H9 (cell line): ENCODE data around the gene ZNF335. TPM values are rescaled to one million over a fixed set of nuclear protein-coding genes. Genes with fewer than 3 reads are reported as not detected.

Experiments
- DNase-seq: peaks from one replicate; pipeline ENCODE4 v3.0.0-alpha.2; 2017
- H2AFZ ChIP-seq: one replicate; pipeline ENCODE4 v1.6.1; 2013; ENCODE audit warnings: mild to moderate bottlenecking, low read length, control low read depth, moderate library complexity
- H2AK5ac ChIP-seq: 2 replicates; pipeline ENCODE4 v1.6.1; 2013; ENCODE audit warnings: low read length, control low read depth, mixed read lengths; ENCODE audit not compliant: insufficient read length
- H2BK120ac ChIP-seq: one replicate; pipeline ENCODE4 v1.6.1; 2013; ENCODE audit warnings: low read depth, mild to moderate bottlenecking, low read length, control low read depth, inconsistent platforms; ENCODE audit not compliant: poor library complexity, severe bottlenecking
- H2BK12ac ChIP-seq: 2 replicates; pipeline ENCODE4 v1.6.1; 2013; ENCODE audit warnings: low read length, control low read depth, mixed read lengths, low read depth; ENCODE audit not compliant: insufficient read length
- H2BK15ac ChIP-seq: 2 replicates; pipeline ENCODE4 v1.6.1; 2013; ENCODE audit warnings: low read depth, low read length, control low read depth
- H2BK20ac ChIP-seq: one replicate; pipeline ENCODE4 v1.6.1; 2013; ENCODE audit warnings: low read depth, mild to moderate bottlenecking, low read length, control low read depth, inconsistent platforms; ENCODE audit not compliant: poor library complexity, severe bottlenecking
- H2BK5ac ChIP-seq: 2 replicates; pipeline ENCODE4 v1.6.1; 2013; ENCODE audit warnings: low read length, control low read depth, mixed read lengths; ENCODE audit not compliant: insufficient read length
- H3K14ac ChIP-seq: 2 replicates; pipeline ENCODE4 v1.6.1; 2013; ENCODE audit warnings: low read length, control low read depth; ENCODE audit not compliant: insufficient read depth
- H3K18ac ChIP-seq: 2 replicates; pipeline ENCODE4 v1.6.1; 2013; ENCODE audit warnings: low read depth, mild to moderate bottlenecking, mixed read lengths, low read length, control low read depth; ENCODE audit not compliant: insufficient read length
- H3K23ac ChIP-seq: 2 replicates; pipeline ENCODE4 v1.6.1; 2013; ENCODE audit warnings: low read length, control low read depth, mixed read lengths, low read depth; ENCODE audit not compliant: insufficient read length
- H3K23me2 ChIP-seq: 2 replicates; pipeline ENCODE4 v1.6.1; 2013; ENCODE audit warnings: low read depth, mild to moderate bottlenecking, mixed read lengths, low read length, control low read depth; ENCODE audit not compliant: insufficient read length, poor library complexity, severe bottlenecking
- H3K27ac ChIP-seq: 2 replicates; pipeline ENCODE4 v1.5.1; 2013; ENCODE audit warnings: low read length, control low read depth, mixed read lengths, low read depth; ENCODE audit not compliant: insufficient read length
- H3K27me3 ChIP-seq: 2 replicates; pipeline ENCODE4 v1.6.1; 2013; ENCODE audit warnings: low read length, control low read depth, inconsistent platforms; ENCODE audit not compliant: insufficient read depth
- H3K4ac ChIP-seq: 2 replicates; pipeline ENCODE4 v1.6.1; 2013; ENCODE audit warnings: low read depth, mild to moderate bottlenecking, control low read depth, inconsistent platforms, low read length, moderate library complexity
- H3K4me1 ChIP-seq: 2 replicates; pipeline ENCODE4 v1.6.1; 2013; ENCODE audit warnings: low read length, control low read depth, inconsistent platforms; ENCODE audit not compliant: insufficient read depth
- H3K4me2 ChIP-seq: 2 replicates; pipeline ENCODE4 v1.6.1; 2013; ENCODE audit warnings: low read length, control low read depth, mixed read lengths; ENCODE audit not compliant: insufficient read length, insufficient read depth
- H3K56ac ChIP-seq: 2 replicates; pipeline ENCODE4 v1.6.1; 2013; ENCODE audit warnings: low read depth, mild to moderate bottlenecking, mixed read lengths, low read length, control low read depth; ENCODE audit not compliant: insufficient read length
- H3K79me1 ChIP-seq: 2 replicates; pipeline ENCODE4 v1.6.1; 2013; ENCODE audit warnings: low read depth, mild to moderate bottlenecking, moderate library complexity, low read length, control low read depth, inconsistent platforms; ENCODE audit not compliant: insufficient read depth, poor library complexity, severe bottlenecking
- H3K79me2 ChIP-seq: 2 replicates; pipeline ENCODE4 v1.6.1; 2013; ENCODE audit warnings: low read length, control low read depth, inconsistent platforms; ENCODE audit not compliant: insufficient read depth
- H3K9ac ChIP-seq: 2 replicates; pipeline ENCODE4 v1.6.1; 2013; ENCODE audit warnings: low read length, control low read depth, mixed read lengths; ENCODE audit not compliant: insufficient read length; ENCODE audit errors: extremely low read depth
- H3K9me3 ChIP-seq: one replicate; pipeline ENCODE4 v1.6.1; 2013; ENCODE audit warnings: low read depth, low read length, inconsistent platforms; ENCODE audit not compliant: control insufficient read depth
- H3T11ph ChIP-seq: one replicate; pipeline ENCODE4 v1.6.1; 2013; ENCODE audit warnings: mild to moderate bottlenecking, low read length, control low read depth, inconsistent platforms
- H4K20me1 ChIP-seq: one replicate; pipeline ENCODE4 v1.6.1; 2013; ENCODE audit not compliant: control insufficient read depth, insufficient read length, insufficient read depth
- H4K5ac ChIP-seq: 2 replicates; pipeline ENCODE4 v1.6.1; 2013; ENCODE audit warnings: low read depth, mild to moderate bottlenecking, mixed read lengths, low read length, control low read depth; ENCODE audit not compliant: insufficient read length
- H4K8ac ChIP-seq: replicated peaks from 2 replicates; pipeline ENCODE4 v1.6.1; 2013; ENCODE audit warnings: low read length, control low read depth, mixed read lengths, low read depth; ENCODE audit not compliant: insufficient read length
- H4K91ac ChIP-seq: 2 replicates; pipeline ENCODE4 v1.6.1; 2013; ENCODE audit warnings: low read depth, mild to moderate bottlenecking, moderate library complexity, mixed read lengths, low read length, control low read depth; ENCODE audit not compliant: insufficient read length
- H3K27ac Mint-ChIP-seq, 3 experiments: 2 replicates in 2 of 3; 3 replicates in 1 of 3; pipeline ENCODE4 v1.8.0; 2020 to 2021; ENCODE audit warnings: mixed read lengths in 3 of 3, mild to moderate bottlenecking in 1 of 3, moderate library complexity in 1 of 3
- H3K27me3 Mint-ChIP-seq: 2 replicates; pipeline ENCODE4 v1.8.0; 2021; ENCODE audit warnings: low read depth, mild to moderate bottlenecking, moderate library complexity, mixed read lengths
- H3K36me3 Mint-ChIP-seq, 3 experiments: 2 replicates in 2 of 3; 3 replicates in 1 of 3; pipeline ENCODE4 v1.8.0; 2020 to 2021; ENCODE audit warnings: low read depth in 3 of 3, mixed read lengths in 3 of 3; ENCODE audit not compliant: insufficient read depth in 1 of 3
- H3K4me1 Mint-ChIP-seq, 2 experiments: 2 replicates each; pipeline ENCODE4 v1.8.0; 2020; ENCODE audit warnings: mixed read lengths in 2 of 2
- H3K4me3 Mint-ChIP-seq, 2 experiments: 2 replicates in 1 of 2; 3 replicates in 1 of 2; pipeline ENCODE4 v1.8.0; 2020 to 2021; ENCODE audit warnings: mild to moderate bottlenecking in 2 of 2, mixed read lengths in 2 of 2, moderate library complexity in 1 of 2
- H3K9me3 Mint-ChIP-seq, 2 experiments: 2 replicates in 1 of 2; 3 replicates in 1 of 2; pipeline ENCODE4 v1.8.0; 2020; ENCODE audit warnings: mild to moderate bottlenecking in 2 of 2, mixed read lengths in 2 of 2, moderate library complexity in 1 of 2
- CTCF ChIP-seq: fragments of 200-600 bp; sonication (generic); conservative IDR thresholded peaks from 3 replicates; pipeline ENCODE4 v1.8.0; 2021; ENCODE audit warnings: antibody characterized with exemption, mild to moderate bottlenecking
- WGBS: extraction: QIAGEN DNeasy Blood & Tissue Kit; methylation state at CpG from one replicate; pipeline ENCODE4 v1.1.7; 2013; ENCODE audit warnings: missing lambda C conversion rate, low lambda C conversion rate, mixed read lengths; ENCODE audit not compliant: insufficient read length; ENCODE audit errors: extremely low coverage; 5-methylcytosine and 5-hydroxymethylcytosine counted together
- total RNA-seq: library from RNA; stranded (reverse); gene quantifications from 2 replicates; pipeline ENCODE4 v1.2.1, GENCODE V29; 2021

Gene ZNF335
- total RNA-seq, 1 experiment from 2014 or later: 21.1 TPM

GRCh38 chr20:46007671-46008070 is 35.7 kb upstream of the ZNF335 start:
- no peak overlapping the region for H2AFZ ChIP-seq
- H3K4me1 ChIP-seq: peaks cover 9% of the 10 kb centered on the region; the same call in 1 of the 2 replicates

More at GRCh38 chr20:46007671-46008070, 35.7 kb upstream of the ZNF335 start:
- Histone ChIP-seq H4K8ac (no peak overlapping the region), H3K79me1 (no peaks in the 10 kb centered on the region), H2BK20ac (no peak overlapping the region), H4K20me1 (no peaks in the 10 kb centered on the region), H2BK120ac (no peak overlapping the region), H3K27ac (no peak overlapping the region), H4K5ac (no peak overlapping the region), H3K9ac (no peak overlapping the region), H2BK15ac (no peak overlapping the region), H2BK5ac (no peak overlapping the region), H3K56ac (no peak overlapping the region), H3K18ac (no peak overlapping the region), H4K91ac (no peak overlapping the region), H3K79me2 (no peaks in the 10 kb centered on the region), H3K9me3 (no peaks in the 10 kb centered on the region), H3K4me2 (no peak overlapping the region), H2BK12ac (no peak overlapping the region), H3K14ac (no peak overlapping the region), H3K27me3 (no peaks in the 10 kb centered on the region), H3T11ph (no peak overlapping the region), H2AK5ac (no peak overlapping the region), H3K23ac (no peak overlapping the region), H3K4ac (no peak overlapping the region), H3K23me2 (no peaks in the 10 kb centered on the region)
- Mint-ChIP-seq H3K9me3 (peaks cover 5 to 14% of the 10 kb centered on the region in 2 experiments; a peak in 2 of 5 replicates), H3K4me3 (no peak overlapping the region), H3K36me3 (peaks cover 5 to 18% (median 9%) of the 10 kb centered on the region in 3 experiments), H3K27me3 (peaks cover 12% of the 10 kb centered on the region), H3K27ac (peak overlapping the region in 2 of 3 experiments; percentile 32 to 65; a peak in 2 of 7 replicates), H3K4me1 (peaks cover 39 to 59% of the 10 kb centered on the region in 2 experiments)
- no CpG with 5 or more reads among the region's 4 CpGs for WGBS
- no peak for TF ChIP-seq CTCF
- DNase-seq: no peak
